HepG2 (cell line): ENCODE data around the gene CISD3. TPM values are rescaled to one million over a fixed set of nuclear protein-coding genes. Genes with fewer than 3 reads are reported as not detected.

Experiments used
- FOXO4 ChIP-seq: sonication (generic); formaldehyde crosslinking; conservative IDR thresholded peaks from 2 replicates; pipeline ENCODE4 v1.8.1; 2023; ENCODE audit warnings: missing genetic modification reagents
- ZBTB33 ChIP-seq: sonication (generic); formaldehyde crosslinking; IDR thresholded peaks from 2 replicates; pipeline ENCODE4 v1.4.0; 2020; ENCODE audit warnings: missing genetic modification reagents
- ZNF703 ChIP-seq: sonication (generic); formaldehyde crosslinking; IDR thresholded peaks from 2 replicates; pipeline ENCODE4 v1.5.1; 2020; ENCODE audit warnings: missing genetic modification reagents, mild to moderate bottlenecking, moderate library complexity, borderline replicate concordance
- ZNF749 ChIP-seq: sonication (generic); formaldehyde crosslinking; IDR thresholded peaks from 2 replicates; pipeline ENCODE4 v1.8.0; 2022; ENCODE audit warnings: mild to moderate bottlenecking, missing genetic modification reagents, moderate library complexity, borderline replicate concordance
- polyA plus RNA-seq, 8 experiments: library from polyadenylated mRNA; depleted of rRNA in 3 of 8; stranded (reverse) in 7 of 8; unstranded in 1 of 8; fragments of >200 nt; fragmentation: Illumina TruSeq in 4 of 8; extraction: Trizol in 4 of 8; gene quantifications; 2 replicates each; pipeline versions ENCODE4 v1.2.1 to v1.2.3, GENCODE V29; 2011 to 2016; ENCODE audit warnings: low read depth in 4 of 8, missing spikeins in 1 of 8, mixed read lengths in 1 of 8; ENCODE audit not compliant: insufficient read depth in 1 of 8
- total RNA-seq, 5 experiments: library from RNA; depleted of rRNA; stranded (reverse); fragments of >200 nt; fragmentation: Illumina TruSeq; extraction: Trizol; gene quantifications; 2 replicates each; pipeline ENCODE4 v1.2.3, GENCODE V29; 2016; ENCODE audit warnings: low read depth in 1 of 5
- TF ChIP-seq, protein P1 (sequence below): sonication (generic); formaldehyde crosslinking; IDR thresholded peaks from 2 replicates; pipeline ENCODE4 v1.5.0; 2020; ENCODE audit warnings: mild to moderate bottlenecking, missing genetic modification reagents, borderline replicate concordance

CISD3 gene
- total and polyA plus RNA-seq, 2 of the 13 experiments (the other 11 are each of a cell fraction or from before 2014, with no cell fraction given) = 30.0 to 34.1 TPM

DNA sequence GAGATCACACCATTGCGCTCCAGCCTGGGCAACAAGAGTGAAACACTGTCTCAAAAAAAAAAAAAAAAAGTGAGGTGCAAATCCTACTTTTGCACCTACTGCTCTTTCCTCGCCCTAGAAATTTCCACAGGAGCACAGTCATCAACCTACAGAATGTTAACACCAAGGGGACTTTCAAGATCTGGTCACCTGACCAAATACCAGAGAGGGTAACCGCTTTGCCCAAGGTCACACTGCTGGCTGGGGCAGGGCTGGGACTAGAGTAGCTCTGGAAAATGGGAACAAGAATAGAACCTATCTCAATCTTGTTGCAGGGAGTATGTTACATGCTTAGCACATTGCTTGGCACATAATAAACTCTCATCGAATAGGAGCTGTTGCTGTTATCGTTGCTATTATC lies 31.4 kb upstream of the CISD3 start (continued):
- TF ChIP-seq, protein P1, sequence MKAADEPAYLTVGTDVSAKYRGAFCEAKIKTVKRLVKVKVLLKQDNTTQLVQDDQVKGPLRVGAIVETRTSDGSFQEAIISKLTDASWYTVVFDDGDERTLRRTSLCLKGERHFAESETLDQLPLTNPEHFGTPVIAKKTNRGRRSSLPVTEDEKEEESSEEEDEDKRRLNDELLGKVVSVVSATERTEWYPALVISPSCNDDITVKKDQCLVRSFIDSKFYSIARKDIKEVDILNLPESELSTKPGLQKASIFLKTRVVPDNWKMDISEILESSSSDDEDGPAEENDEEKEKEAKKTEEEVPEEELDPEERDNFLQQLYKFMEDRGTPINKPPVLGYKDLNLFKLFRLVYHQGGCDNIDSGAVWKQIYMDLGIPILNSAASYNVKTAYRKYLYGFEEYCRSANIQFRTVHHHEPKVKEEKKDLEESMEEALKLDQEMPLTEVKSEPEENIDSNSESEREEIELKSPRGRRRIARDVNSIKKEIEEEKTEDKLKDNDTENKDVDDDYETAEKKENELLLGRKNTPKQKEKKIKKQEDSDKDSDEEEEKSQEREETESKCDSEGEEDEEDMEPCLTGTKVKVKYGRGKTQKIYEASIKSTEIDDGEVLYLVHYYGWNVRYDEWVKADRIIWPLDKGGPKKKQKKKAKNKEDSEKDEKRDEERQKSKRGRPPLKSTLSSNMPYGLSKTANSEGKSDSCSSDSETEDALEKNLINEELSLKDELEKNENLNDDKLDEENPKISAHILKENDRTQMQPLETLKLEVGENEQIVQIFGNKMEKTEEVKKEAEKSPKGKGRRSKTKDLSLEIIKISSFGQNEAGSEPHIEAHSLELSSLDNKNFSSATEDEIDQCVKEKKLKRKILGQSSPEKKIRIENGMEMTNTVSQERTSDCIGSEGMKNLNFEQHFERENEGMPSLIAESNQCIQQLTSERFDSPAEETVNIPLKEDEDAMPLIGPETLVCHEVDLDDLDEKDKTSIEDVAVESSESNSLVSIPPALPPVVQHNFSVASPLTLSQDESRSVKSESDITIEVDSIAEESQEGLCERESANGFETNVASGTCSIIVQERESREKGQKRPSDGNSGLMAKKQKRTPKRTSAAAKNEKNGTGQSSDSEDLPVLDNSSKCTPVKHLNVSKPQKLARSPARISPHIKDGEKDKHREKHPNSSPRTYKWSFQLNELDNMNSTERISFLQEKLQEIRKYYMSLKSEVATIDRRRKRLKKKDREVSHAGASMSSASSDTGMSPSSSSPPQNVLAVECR (CRISPR knock-in tag) = 0 out of 2 replicates have a peak, but pooled peaks have one; percentile 33
- TF ChIP-seq ZNF703 (no peak), ZNF749 (CRISPR knock-in tag) (no peak), FOXO4 (CRISPR knock-in tag) (0 out of 2 replicates have a peak, but pooled peaks have one; percentile 0), ZBTB33 (CRISPR knock-in tag) (no peak)
